Cardiac muscle cell (in vitro differentiated cells and primary cell): ENCODE data around the gene TMEM45A. TPM values are rescaled to one million over a fixed set of nuclear protein-coding genes. Genes with fewer than 3 reads are reported as not detected.

Experiments used
- DNase-seq, 2 donors: peaks; one replicate each; pipeline versions ENCODE4 v3.0.0 to v3.0.0-alpha.2; 2010 to 2017; ENCODE audit warnings: low read depth in 1 of 2, low spot score in 1 of 2
- H3K27ac ChIP-seq: fragments of 200-600 bp; sonication (generic); 2 replicates; pipeline ENCODE4 v1.5.1; 2016
- H3K27me3 ChIP-seq: fragments of 200-600 bp; sonication (generic); 2 replicates; pipeline ENCODE4 v1.6.0; 2016; ENCODE audit warnings: control low read depth
- H3K36me3 ChIP-seq: fragments of 200-600 bp; sonication (generic); 2 replicates; pipeline ENCODE4 v1.5.1; 2016; ENCODE audit warnings: control low read depth
- H3K4me1 ChIP-seq: fragments of 200-600 bp; sonication (generic); 2 replicates; pipeline ENCODE4 v1.8.1; 2017; ENCODE audit warnings: low read depth, mild to moderate bottlenecking, mixed run types
- H3K4me3 ChIP-seq: fragments of 200-600 bp; sonication (generic); 2 replicates; pipeline ENCODE4 v1.5.1; 2016; ENCODE audit warnings: mild to moderate bottlenecking
- H3K9me3 ChIP-seq: fragments of 200-600 bp; sonication (generic); 2 replicates; pipeline ENCODE4 v1.5.1; 2017; ENCODE audit warnings: low read depth, mild to moderate bottlenecking, control low read depth
- CTCF ChIP-seq: IDR thresholded peaks from 2 replicates; pipeline ENCODE4 v1.5.1; 2012; ENCODE audit warnings: low read depth, mild to moderate bottlenecking, low read length
- polyA plus RNA-seq: library from polyadenylated mRNA; unstranded; fragments of >200 nt; fragmentation: Nextera tagmentation; extraction: Ambion mirVana; gene quantifications from 2 replicates; pipeline ENCODE4 v1.2.1, GENCODE V29; 2016
- total RNA-seq: library from RNA; depleted of rRNA; stranded (reverse); fragments of >200 nt; gene quantifications from 2 replicates; pipeline ENCODE4 v1.2.3, GENCODE V29; 2016

The TMEM45A gene
- total and polyA plus RNA-seq, 2 experiments from 2014 or later, result 37.6 to 96.3 TPM

DNA sequence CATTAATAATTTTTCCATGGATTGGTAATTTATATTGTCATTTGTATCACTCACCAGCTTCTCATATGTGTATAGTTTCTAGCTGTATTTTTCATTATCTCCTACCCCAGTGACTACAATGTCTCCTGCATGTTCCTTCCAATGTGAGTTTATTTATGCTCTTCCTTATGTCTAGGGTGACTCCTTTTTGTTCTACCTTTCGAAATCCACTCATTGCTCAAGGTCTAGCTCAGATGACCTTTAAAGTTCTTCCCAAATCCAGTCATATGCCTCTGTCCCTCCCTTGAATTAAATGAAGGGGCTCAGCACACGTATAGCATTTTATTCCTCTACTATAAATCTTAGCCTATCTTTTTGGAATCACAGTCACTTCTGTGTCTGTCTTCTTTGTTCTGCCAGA lies 53.0 kb downstream of the TMEM45A start:
- no peaks in the 10 kb centered on the region for H3K36me3 ChIP-seq
- no peaks in the 10 kb centered on the region for H3K27me3 ChIP-seq
- H3K9me3 ChIP-seq, result no peaks in the 10 kb centered on the region
- no peak for TF ChIP-seq CTCF
- no peak for DNase-seq
- no peak overlapping the region for H3K27ac ChIP-seq
- no peak overlapping the region for H3K4me3 ChIP-seq
- peaks cover 8% of the 10 kb centered on the region for H3K4me1 ChIP-seq

DNA sequence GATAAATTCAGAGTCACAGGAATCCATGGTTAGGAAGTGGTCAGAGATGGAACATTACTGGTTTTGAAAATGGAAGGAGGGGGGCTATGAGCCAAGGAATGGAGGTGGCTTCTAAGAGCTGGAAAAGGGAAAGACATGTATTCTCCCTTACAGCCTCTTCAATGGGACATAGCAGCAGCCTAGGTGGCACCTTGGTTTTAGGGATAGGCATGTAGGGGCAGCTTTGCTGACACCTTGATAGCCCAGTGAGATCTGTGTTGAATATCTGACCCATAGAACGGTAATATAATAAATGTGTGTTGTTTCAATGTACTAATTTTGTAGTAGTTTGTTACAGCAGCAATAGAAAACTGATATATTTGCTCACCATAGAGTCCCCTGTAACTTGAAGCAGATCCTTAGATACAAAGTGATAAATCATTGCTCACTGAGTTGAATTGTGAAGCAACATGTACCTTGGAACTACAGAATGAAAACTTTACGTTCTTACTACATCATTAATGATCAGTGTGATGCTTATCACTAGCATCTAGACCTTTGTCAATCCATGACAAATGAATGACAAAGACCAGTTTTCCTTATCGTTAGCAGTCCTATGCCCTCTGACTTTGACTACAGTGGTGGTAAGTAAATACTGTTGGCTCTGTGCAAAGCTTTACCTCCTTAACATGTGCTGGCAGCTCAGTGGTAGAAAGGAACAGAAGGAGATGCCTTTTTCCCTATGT lies 53.8 kb downstream of the TMEM45A start:
- TF ChIP-seq CTCF, result no peak
- Histone ChIP-seq H3K4me3 (no peak overlapping the region), H3K27me3 (no peaks in the 10 kb centered on the region), H3K27ac (peak overlapping the region; percentile 45), H3K9me3 (no peaks in the 10 kb centered on the region), H3K4me1 (peaks cover 8% of the 10 kb centered on the region), H3K36me3 (no peaks in the 10 kb centered on the region)
- DNase-seq, result no peak

DNA sequence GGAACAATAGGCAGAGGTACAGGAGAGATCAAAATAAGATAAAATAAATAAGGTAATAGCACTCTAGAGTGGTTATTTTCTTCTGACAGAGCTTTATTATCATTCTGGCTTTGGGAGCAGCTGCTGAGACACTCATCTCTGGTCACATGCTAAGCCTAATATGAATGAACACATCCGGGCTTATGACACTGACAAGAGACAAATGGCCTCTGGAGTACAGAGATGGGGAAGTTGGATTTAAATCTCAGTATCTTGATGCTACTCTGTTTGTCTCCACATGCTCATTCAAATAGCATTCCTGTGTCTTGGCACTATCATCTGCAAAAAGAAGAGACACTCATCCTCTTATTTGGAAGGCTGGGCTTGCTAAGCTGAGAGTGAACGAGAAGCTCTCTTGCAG lies 55.6 kb downstream of the TMEM45A start:
- H3K27ac ChIP-seq, result no peak overlapping the region

GRCh38 chr3:100553618-100554372 lies 61.4 kb downstream of the TMEM45A start:
- peaks cover 8% of the 10 kb centered on the region for H3K4me1 ChIP-seq
- no peaks in the 10 kb centered on the region for H3K27me3 ChIP-seq
- H3K4me3 ChIP-seq, result no peak overlapping the region
- H3K36me3 ChIP-seq, result no peaks in the 10 kb centered on the region
- H3K9me3 ChIP-seq, result no peaks in the 10 kb centered on the region
- no peak for DNase-seq
- no peak overlapping the region for H3K27ac ChIP-seq
- no peak for TF ChIP-seq CTCF

More for the DNA sequence above, 55.6 kb downstream of the TMEM45A start:
- Histone ChIP-seq H3K4me3 (no peak overlapping the region), H3K4me1 (peaks cover 8% of the 10 kb centered on the region), H3K27me3 (no peaks in the 10 kb centered on the region), H3K9me3 (no peaks in the 10 kb centered on the region), H3K36me3 (no peaks in the 10 kb centered on the region)
- TF ChIP-seq CTCF, result no peak
- DNase-seq, result no peak

DNA sequence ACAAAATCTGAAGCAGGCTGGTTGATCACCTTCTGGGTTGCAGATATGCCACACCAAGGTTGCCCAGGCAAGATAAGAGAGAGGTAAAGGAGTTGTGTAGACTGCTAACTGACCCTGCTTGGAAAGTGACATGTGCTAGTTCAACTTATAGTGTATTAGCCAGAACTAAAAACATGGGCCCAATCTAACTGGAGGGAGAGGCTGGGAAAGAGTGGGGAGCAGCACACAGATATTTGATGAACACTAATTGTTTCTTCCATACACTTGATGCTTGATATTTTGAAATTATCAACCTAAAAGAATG lies 61.9 kb downstream of the TMEM45A start:
- H3K9me3 ChIP-seq, result no peaks in the 10 kb centered on the region
- no peaks in the 10 kb centered on the region for H3K36me3 ChIP-seq
- H3K27me3 ChIP-seq, result no peaks in the 10 kb centered on the region
- no peak for TF ChIP-seq CTCF
- no peak overlapping the region for H3K27ac ChIP-seq
- DNase-seq, result no peak
- no peak overlapping the region for H3K4me3 ChIP-seq
- peaks cover 13% of the 10 kb centered on the region for H3K4me1 ChIP-seq
